Activated CD8-positive, alpha-beta T cell treated with anti-CD3 and anti-CD28 coated beads, Interleukin-2, amount 10 ng/mL, durations not matched to agents 7 days and 5 days (primary cell): ENCODE measurements around the gene SPNS3. TPM values are rescaled to one million over a fixed set of nuclear protein-coding genes. Genes with fewer than 3 reads are reported as not detected.

Experiments
- ATAC-seq: fragments of 150-1000 bp; cut with Tn5 transposase; one replicate; pipeline ENCODE4 v1.10.0; 2021; ENCODE audit warnings: moderate library complexity
- CTCF ChIA-PET: fragments of 350-600 bp; sonication (Branson Sonifier 250); formaldehyde crosslinking; loops from one replicate; lab custom pipeline; 2021; ENCODE audit warnings: antibody characterized with exemption; lab: Charles Lee
- POLR2A ChIA-PET: fragments of 350-600 bp; sonication (Branson Sonifier 250); formaldehyde crosslinking; loops from one replicate; lab custom pipeline; 2021; ENCODE audit warnings: antibody characterized with exemption; lab: Charles Lee
- DNase-seq: peaks from one replicate; pipeline ENCODE4 v3.0.0-alpha.2; 2020
- H3K27ac Mint-ChIP-seq: one replicate; pipeline ENCODE4 v1.8.0; 2021; ENCODE audit warnings: mild to moderate bottlenecking, mixed read lengths
- H3K27me3 Mint-ChIP-seq: one replicate; pipeline ENCODE4 v1.8.0; 2021; ENCODE audit warnings: low read depth, mixed read lengths
- H3K36me3 Mint-ChIP-seq: one replicate; pipeline ENCODE4 v1.8.0; 2021; ENCODE audit warnings: low read depth, mixed read lengths
- H3K4me1 Mint-ChIP-seq: one replicate; pipeline ENCODE4 v1.8.0; 2021; ENCODE audit warnings: low read depth, mixed read lengths
- H3K4me3 Mint-ChIP-seq: one replicate; pipeline ENCODE4 v1.8.0; 2021; ENCODE audit warnings: mild to moderate bottlenecking, mixed read lengths
- H3K9me3 Mint-ChIP-seq: one replicate; pipeline ENCODE4 v1.8.0; 2022; ENCODE audit warnings: mixed read lengths; ENCODE audit not compliant: insufficient read depth
- total RNA-seq, 2 experiments: library from RNA; stranded (reverse); gene quantifications; one replicate each; pipeline ENCODE4 v1.2.3, GENCODE V29; 2021

The SPNS3 gene
- total RNA-seq, 2 experiments from 2014 or later, result 26.8 to 29.1 TPM

- Mint-ChIP-seq H3K4me1 (peaks cover 28% of the 10 kb centered on the region), H3K36me3 (no peaks in the 10 kb centered on the region), H3K27ac (no peak overlapping the region), H3K27me3 (peaks cover 2% of the 10 kb centered on the region), H3K4me3 (no peak overlapping the region), H3K9me3 (no peaks in the 10 kb centered on the region)
- ChIA-PET POLR2A (no interaction called here), CTCF (no interaction called here)
- DNase-seq (no peak), ATAC-seq (no peak)
Observed at GRCh38 chr17:4513113-4514032, 79.6 kb downstream of the SPNS3 start.

DNA sequence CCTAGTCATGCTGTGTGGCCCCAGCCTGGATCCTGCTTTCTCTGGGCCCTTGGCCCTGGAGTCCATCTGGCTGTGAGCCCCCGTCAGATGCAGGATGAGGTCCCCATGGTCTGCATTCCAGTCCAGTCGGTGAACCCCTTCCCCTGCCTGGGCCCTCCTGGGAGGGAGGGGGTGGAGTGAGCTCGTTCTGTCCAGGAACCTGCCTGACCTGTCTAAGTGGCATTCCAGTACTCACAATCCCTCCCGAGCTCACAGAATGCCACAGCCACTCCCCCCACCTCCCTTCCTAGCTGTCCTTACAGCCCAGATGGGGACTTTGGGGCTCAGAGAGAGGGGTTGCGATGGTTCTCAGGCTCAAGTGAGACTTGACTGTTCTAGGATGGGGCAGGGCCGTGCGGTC is 80.5 kb downstream of the SPNS3 start:
- ChIA-PET POLR2A (no interaction called here), CTCF (no interaction called here)
- Mint-ChIP-seq H3K4me3 (no peak overlapping the region), H3K4me1 (peaks cover 19% of the 10 kb centered on the region), H3K27me3 (peaks cover 2% of the 10 kb centered on the region), H3K36me3 (no peaks in the 10 kb centered on the region), H3K27ac (peak overlapping the region; percentile 39), H3K9me3 (no peaks in the 10 kb centered on the region)
- DNase-seq, result no peak
- ATAC-seq, result no peak

GRCh38 chr17:4514779-4515178 is 81.0 kb downstream of the SPNS3 start:
- ChIA-PET POLR2A (no interaction called here), CTCF (no interaction called here)
- peaks cover 14% of the 10 kb centered on the region for H3K4me1 Mint-ChIP-seq
- no peak overlapping the region for H3K4me3 Mint-ChIP-seq
- DNase-seq (no peak), ATAC-seq (no peak)
- no peaks in the 10 kb centered on the region for H3K36me3 Mint-ChIP-seq
- H3K27me3 Mint-ChIP-seq, result peaks cover 2% of the 10 kb centered on the region
- peak overlapping the region; percentile 39 for H3K27ac Mint-ChIP-seq
- no peaks in the 10 kb centered on the region for H3K9me3 Mint-ChIP-seq

- POLR2A ChIA-PET, result no interaction called here
- CTCF ChIA-PET, result no interaction called here
- H3K36me3 Mint-ChIP-seq, result no peaks in the 10 kb centered on the region
- no peaks in the 10 kb centered on the region for H3K9me3 Mint-ChIP-seq
- no peak overlapping the region for H3K4me3 Mint-ChIP-seq
- ATAC-seq (no peak), DNase-seq (no peak)
- peaks cover 7% of the 10 kb centered on the region for H3K4me1 Mint-ChIP-seq
- peaks cover 2% of the 10 kb centered on the region for H3K27me3 Mint-ChIP-seq
- no peak overlapping the region for H3K27ac Mint-ChIP-seq
Observed at GRCh38 chr17:4515501-4515900, 81.8 kb downstream of the SPNS3 start.

- no peak for ATAC-seq
- H3K4me1 Mint-ChIP-seq, result peaks cover 3% of the 10 kb centered on the region
- ChIA-PET POLR2A (interaction anchor here (0.9 kb wide), 1 partner anchor 12 kb away, joined by 3 read pairs; no protein-coding TSS in a partner anchor), CTCF (interaction anchor here (2.5 kb wide), 1 partner anchor 51 kb away, joined by 9 read pairs; no protein-coding TSS in a partner anchor)
- peaks cover 2% of the 10 kb centered on the region for H3K27me3 Mint-ChIP-seq
- H3K9me3 Mint-ChIP-seq, result no peaks in the 10 kb centered on the region
- no peaks in the 10 kb centered on the region for H3K36me3 Mint-ChIP-seq
- H3K27ac Mint-ChIP-seq, result no peak overlapping the region
- DNase-seq, result no peak
- no peak overlapping the region for H3K4me3 Mint-ChIP-seq
Observed at GRCh38 chr17:4516735-4517134, 83.0 kb downstream of the SPNS3 start.

DNA sequence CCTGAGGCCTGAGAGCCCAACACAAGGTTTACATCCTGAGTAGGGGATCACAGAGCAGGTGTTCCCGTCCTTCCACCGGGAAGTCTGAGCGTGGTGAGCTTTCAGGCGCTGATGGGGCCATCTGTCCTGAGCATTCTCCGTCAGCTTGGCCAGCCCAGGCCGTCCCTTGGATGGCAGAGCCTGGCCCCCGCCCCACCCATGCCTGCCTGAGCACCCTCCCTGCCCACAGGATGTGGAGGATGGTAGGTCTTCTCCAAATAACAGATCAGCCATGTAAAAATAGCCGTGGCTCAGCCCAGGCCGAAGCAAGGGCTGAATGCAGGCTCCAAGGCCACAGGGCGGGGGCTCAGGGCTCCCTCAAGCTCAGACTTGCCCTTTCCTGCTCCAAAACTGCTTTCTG is 85.2 kb downstream of the SPNS3 start:
- DNase-seq (no peak), ATAC-seq (no peak)
- Mint-ChIP-seq H3K36me3 (no peaks in the 10 kb centered on the region), H3K9me3 (no peaks in the 10 kb centered on the region), H3K4me1 (peaks cover 3% of the 10 kb centered on the region), H3K27me3 (peaks cover 2% of the 10 kb centered on the region), H3K4me3 (no peak overlapping the region), H3K27ac (no peak overlapping the region)
- ChIA-PET POLR2A (no interaction called here), CTCF (no interaction called here)

GRCh38 chr17:4519361-4519788 is 85.6 kb downstream of the SPNS3 start:
- Mint-ChIP-seq H3K36me3 (no peaks in the 10 kb centered on the region), H3K27me3 (peaks cover 2% of the 10 kb centered on the region), H3K4me1 (peaks cover 3% of the 10 kb centered on the region), H3K27ac (no peak overlapping the region), H3K9me3 (no peaks in the 10 kb centered on the region), H3K4me3 (no peak overlapping the region)
- ChIA-PET CTCF (no interaction called here), POLR2A (no interaction called here)
- ATAC-seq (no peak), DNase-seq (no peak)

- CTCF ChIA-PET, result no interaction called here
- Mint-ChIP-seq H3K36me3 (no peaks in the 10 kb centered on the region), H3K27ac (no peak overlapping the region), H3K4me3 (no peak overlapping the region), H3K4me1 (peaks cover 3% of the 10 kb centered on the region), H3K27me3 (peaks cover 2% of the 10 kb centered on the region), H3K9me3 (no peaks in the 10 kb centered on the region)
- ATAC-seq, result no peak
- POLR2A ChIA-PET, result no interaction called here
- DNase-seq, result no peak
Observed at GRCh38 chr17:4520060-4520893, 86.5 kb downstream of the SPNS3 start.

DNA sequence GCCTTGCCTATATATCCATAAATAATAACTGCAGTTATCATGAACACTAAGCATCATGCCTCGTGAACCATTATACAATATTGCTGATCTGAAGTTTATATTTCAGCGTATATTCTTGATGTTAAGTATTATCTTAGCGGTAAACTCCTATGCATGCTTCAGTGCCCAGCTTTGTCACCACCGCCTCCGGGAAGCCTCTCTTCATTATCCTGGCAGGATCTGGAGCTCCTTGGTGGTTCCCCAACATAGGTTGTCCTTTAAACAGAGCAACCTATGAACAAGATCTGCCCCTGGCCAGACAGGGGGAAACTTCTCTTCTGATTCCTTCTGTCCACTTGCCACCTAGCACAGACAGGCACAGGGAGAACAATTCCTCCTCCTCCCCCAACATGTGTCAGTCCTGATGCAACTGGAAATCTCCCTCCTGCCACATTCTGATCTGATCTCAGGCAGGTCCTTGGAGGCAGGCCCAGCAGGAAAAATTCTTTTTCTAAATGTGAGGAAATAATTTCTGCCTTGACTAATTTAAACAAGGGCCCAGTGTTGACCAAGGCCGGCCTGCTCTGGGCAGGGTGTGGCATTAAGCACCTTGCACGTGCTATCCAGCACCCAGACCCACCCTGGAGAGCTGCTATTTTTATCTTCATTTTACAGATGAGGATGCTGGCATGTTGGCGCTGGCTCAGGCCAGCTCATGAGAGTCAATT is 87.3 kb downstream of the SPNS3 start:
- Mint-ChIP-seq H3K27ac (no peak overlapping the region), H3K9me3 (no peaks in the 10 kb centered on the region), H3K36me3 (no peaks in the 10 kb centered on the region), H3K4me3 (no peak overlapping the region), H3K27me3 (peaks cover 2% of the 10 kb centered on the region), H3K4me1 (peaks cover 3% of the 10 kb centered on the region)
- ChIA-PET CTCF (no interaction called here), POLR2A (no interaction called here)
- ATAC-seq, result no peak
- no peak for DNase-seq

GRCh38 chr17:4522661-4523060 is 88.9 kb downstream of the SPNS3 start:
- ATAC-seq (no peak), DNase-seq (no peak)
- peaks cover 3% of the 10 kb centered on the region for H3K4me1 Mint-ChIP-seq
- ChIA-PET POLR2A (interaction anchor here (0.6 kb wide), 1 partner anchor 9 kb away, joined by 3 read pairs; no protein-coding TSS in a partner anchor), CTCF (no interaction called here)
- no peak overlapping the region for H3K4me3 Mint-ChIP-seq
- peaks cover 13% of the 10 kb centered on the region for H3K27me3 Mint-ChIP-seq
- no peaks in the 10 kb centered on the region for H3K36me3 Mint-ChIP-seq
- no peaks in the 10 kb centered on the region for H3K9me3 Mint-ChIP-seq
- H3K27ac Mint-ChIP-seq, result no peak overlapping the region

DNA sequence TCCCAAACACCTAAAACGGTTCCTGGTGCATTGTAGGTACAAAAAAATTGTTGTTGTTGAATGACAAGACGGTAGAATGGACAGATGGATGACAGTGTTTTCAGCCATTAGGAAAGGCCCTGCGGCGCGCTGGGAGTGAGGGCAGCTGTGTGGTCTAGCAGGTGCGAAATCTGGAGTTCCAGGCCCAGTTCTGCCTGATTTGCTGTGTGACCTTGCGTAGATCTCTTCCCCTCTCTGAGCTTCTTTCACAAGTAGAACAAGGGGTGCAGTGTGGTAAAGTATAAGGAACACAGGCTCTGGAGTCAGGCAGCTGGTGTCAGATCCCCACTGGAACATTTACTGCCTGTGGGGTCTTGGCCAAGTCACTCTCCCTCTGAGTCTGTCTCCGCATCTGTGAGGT is 90.2 kb downstream of the SPNS3 start:
- CTCF ChIA-PET, result interaction anchor here (1.4 kb wide), 1 partner anchor 14 kb away, joined by 3 read pairs; no protein-coding TSS in a partner anchor

More for the DNA sequence above, 90.2 kb downstream of the SPNS3 start:
- POLR2A ChIA-PET, result no interaction called here
- DNase-seq (no peak), ATAC-seq (no peak)
- H3K27ac Mint-ChIP-seq, result no peak overlapping the region
- no peaks in the 10 kb centered on the region for H3K9me3 Mint-ChIP-seq
- peaks cover 11% of the 10 kb centered on the region for H3K27me3 Mint-ChIP-seq
- no peaks in the 10 kb centered on the region for H3K36me3 Mint-ChIP-seq
- H3K4me1 Mint-ChIP-seq, result no peaks in the 10 kb centered on the region
- H3K4me3 Mint-ChIP-seq, result no peak overlapping the region
